ENCODE measurements around the gene ADAM17.

Gene ADAM17

DNA sequence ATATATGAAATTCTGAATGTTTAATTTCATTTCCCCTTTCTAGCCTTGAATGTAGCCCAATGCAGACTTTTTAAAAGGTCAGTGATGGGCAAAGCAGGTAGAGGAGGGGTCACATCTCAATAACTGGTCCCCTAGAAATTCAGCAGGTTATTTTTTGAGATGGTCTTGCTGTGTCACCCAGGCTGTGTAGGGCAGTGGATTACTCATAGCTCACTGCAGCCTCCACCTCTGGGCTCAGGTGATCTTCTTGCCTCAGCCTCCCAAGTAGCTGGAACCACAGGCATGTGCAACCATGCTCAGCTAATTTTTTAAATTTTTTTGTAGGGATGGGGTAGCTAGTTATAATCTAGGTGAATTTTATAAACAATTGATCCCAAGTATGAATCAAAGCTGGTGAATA, 72.5 kb downstream of the ADAM17 start:
- DNase-seq (ENCODE audit: low read depth), result no peak
- no peak for TF ChIP-seq CTCF (conservative IDR thresholded peaks at IDR 0.05; ENCODE audit: low read depth, low read length)
- no peak overlapping the region for H3K4me3 ChIP-seq (ENCODE audit: low read depth, low read length)

DNA sequence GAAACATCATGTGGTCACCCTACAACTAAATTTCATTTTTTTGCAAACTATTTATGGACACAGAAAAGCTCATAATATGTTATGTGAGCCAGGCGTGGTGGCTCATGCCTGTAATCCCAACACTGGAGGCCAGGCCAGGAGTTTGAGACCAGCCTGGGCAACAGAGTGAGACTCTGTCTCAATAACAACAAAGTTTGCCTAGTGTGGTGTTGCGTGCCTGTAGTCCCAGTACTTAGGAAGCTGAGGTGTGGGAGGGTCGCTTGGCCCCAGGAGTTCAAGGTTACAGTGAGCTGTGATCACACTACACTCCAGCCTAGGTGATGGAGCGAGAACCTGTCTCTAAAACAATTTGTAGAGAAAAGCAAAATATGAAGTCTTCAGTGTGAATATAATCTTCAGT, 75.5 kb downstream of the ADAM17 start:
- no peak for TF ChIP-seq CTCF (conservative IDR thresholded peaks at IDR 0.05; ENCODE audit: low read depth, low read length)
- DNase-seq (ENCODE audit: low read depth), result no peak
- no peak overlapping the region for H3K4me3 ChIP-seq (ENCODE audit: low read depth, low read length)

GRCh38 chr2:9478526-9478925, 77.1 kb downstream of the ADAM17 start:
- no peak overlapping the region for H3K4me3 ChIP-seq (ENCODE audit: low read depth, low read length)
- TF ChIP-seq CTCF (conservative IDR thresholded peaks at IDR 0.05; ENCODE audit: low read depth, low read length), result no peak
- DNase-seq (ENCODE audit: low read depth), result no peak

- TF ChIP-seq CTCF (conservative IDR thresholded peaks at IDR 0.05; ENCODE audit: low read depth, low read length), result no peak
- no peak overlapping the region for H3K4me3 ChIP-seq (ENCODE audit: low read depth, low read length)
- no peak for DNase-seq (ENCODE audit: low read depth)
These were observed 77.7 kb downstream of the ADAM17 start for GRCh38 chr2:9477914-9478313.

DNA sequence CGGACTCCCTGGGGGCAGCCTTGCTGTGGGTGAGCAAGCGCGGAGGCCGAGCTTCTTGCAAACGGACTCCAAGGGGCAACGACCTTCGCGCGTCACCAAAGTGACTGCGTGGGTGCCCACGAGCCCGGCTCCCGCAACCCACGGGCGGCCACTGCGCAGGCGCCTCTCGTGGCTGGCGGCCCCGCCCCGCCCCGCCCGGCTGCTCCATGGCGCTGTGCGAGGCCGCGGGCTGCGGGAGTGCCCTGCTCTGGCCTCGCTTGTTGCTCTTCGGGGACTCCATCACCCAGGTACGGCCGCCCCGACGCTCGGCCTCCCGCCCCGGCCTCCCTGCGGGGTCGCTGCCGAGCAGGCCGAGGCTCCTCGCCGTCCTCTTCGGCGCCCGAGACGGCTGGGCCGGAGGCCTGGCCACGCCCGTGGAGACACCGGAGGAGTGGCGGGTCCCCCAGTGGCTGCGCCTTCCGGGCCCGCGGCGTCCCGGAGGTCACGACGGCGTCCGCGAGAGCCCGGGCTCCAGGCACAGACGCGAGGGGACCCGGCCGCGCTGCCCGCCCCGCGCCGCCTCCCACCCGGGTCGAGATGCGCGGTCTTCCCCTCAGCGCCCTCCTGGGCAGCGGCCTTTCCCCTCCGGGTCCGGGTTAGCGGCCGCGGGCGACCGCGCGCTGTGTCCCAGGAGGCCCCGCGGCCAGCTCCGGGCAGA, 81.1 kb downstream of the ADAM17 start, which contains the start of gene IAH1:
Gene IAH1 (plus strand): TSS at position 191 of the 697 bp plus-strand sequence. CDS start 16 bp downstream, at position 207.
- DNase-seq (ENCODE audit: low read depth), result peak; percentile 50
- no peak for TF ChIP-seq CTCF (conservative IDR thresholded peaks at IDR 0.05; ENCODE audit: low read depth, low read length)

GRCh38 chr2:9473985-9474360, 81.7 kb downstream of the ADAM17 start:
- TF ChIP-seq CTCF (conservative IDR thresholded peaks at IDR 0.05; ENCODE audit: low read depth, low read length), result no peak
- DNase-seq (ENCODE audit: low read depth), result peak; percentile 48
- H3K4me3 ChIP-seq (ENCODE audit: low read depth, low read length), result peak overlapping the region; percentile 74

More for the DNA sequence above, 81.1 kb downstream of the ADAM17 start, which contains the start of gene IAH1:
- peak within 1 kb of the TSS; percentile 74 for H3K4me3 ChIP-seq (ENCODE audit: low read depth, low read length)
